ENCODE data around the gene MMADHC.

GRCh38 chr2:149544692-149545091 is 42.9 kb downstream of the MMADHC start:
- TF ChIP-seq POLR2A (IDR thresholded peaks at IDR 0.05; ENCODE audit: low read depth, low read length): no peak
- no peak for TF ChIP-seq CTCF (conservative IDR thresholded peaks at IDR 0.05; ENCODE audit: low read depth, low read length)
- no peak for TF ChIP-seq CHD1 (IDR thresholded peaks at IDR 0.05; ENCODE audit: low read depth, low read length)
- TF ChIP-seq RAD21 (IDR thresholded peaks at IDR 0.05; ENCODE audit: low read length): no peak
- TF ChIP-seq MAZ (IDR thresholded peaks at IDR 0.05; ENCODE audit: borderline replicate concordance, low read depth, low read length): no peak
- TF ChIP-seq SMC3 (IDR thresholded peaks at IDR 0.05; ENCODE audit: low read depth, low read length): no peak
- TF ChIP-seq MAFK (IDR thresholded peaks at IDR 0.05; ENCODE audit: low read depth, low read length): no peak
